WTC11 (cell line): ENCODE data around the gene PLD1. TPM values are rescaled to one million over a fixed set of nuclear protein-coding genes. Genes with fewer than 3 reads are reported as not detected.

Experiments used
- ATAC-seq: fragments of 200-7000 bp; cut with Tn5 transposase; 2 replicates; pipeline ENCODE4 v1.10.0; 2021; ENCODE audit warnings: mild to moderate bottlenecking, moderate library complexity
- CTCF ChIA-PET: fragments of 300-600 bp; sonication (Branson Sonifier 250); formaldehyde crosslinking; loops from one replicate; lab custom pipeline; 2021; ENCODE audit warnings: antibody characterized with exemption; lab: Charles Lee
- POLR2A ChIA-PET: fragments of 350-600 bp; sonication (Branson Sonifier 250); formaldehyde crosslinking; loops from one replicate; lab custom pipeline; 2021; ENCODE audit warnings: antibody characterized with exemption; lab: Charles Lee
- DNase-seq: peaks from one replicate; pipeline ENCODE4 v3.0.0; 2021; ENCODE audit warnings: low spot score
- H3K27ac Mint-ChIP-seq: 2 replicates; pipeline ENCODE4 v1.8.0; 2021; ENCODE audit warnings: mixed read lengths
- H3K27me3 Mint-ChIP-seq: 2 replicates; pipeline ENCODE4 v1.8.0; 2021; ENCODE audit warnings: low read depth, mild to moderate bottlenecking, moderate library complexity, mixed read lengths
- H3K36me3 Mint-ChIP-seq: 2 replicates; pipeline ENCODE4 v1.8.0; 2021; ENCODE audit warnings: mixed read lengths
- H3K4me1 Mint-ChIP-seq: 2 replicates; pipeline ENCODE4 v1.8.0; 2022; ENCODE audit warnings: mixed read lengths
- H3K4me3 Mint-ChIP-seq: 2 replicates; pipeline ENCODE4 v1.8.0; 2021; ENCODE audit warnings: mild to moderate bottlenecking, moderate library complexity, mixed read lengths
- H3K9me3 Mint-ChIP-seq: 2 replicates; pipeline ENCODE4 v1.8.0; 2021; ENCODE audit warnings: mixed read lengths
- HMGA2 ChIP-seq: fragments of 250-450 bp; sonication (Bioruptor Pico); IDR thresholded peaks from 2 replicates; pipeline ENCODE4 v1.4.0; 2021; ENCODE audit warnings: mild to moderate bottlenecking, moderate library complexity
- MYBL2 ChIP-seq: sonication (generic); formaldehyde crosslinking; IDR thresholded peaks from 2 replicates; pipeline ENCODE4 v1.8.1; 2023; ENCODE audit warnings: mild to moderate bottlenecking, moderate library complexity, missing genetic modification reagents
- NFATC4 ChIP-seq: fragments of 250-450 bp; sonication (Bioruptor Pico); IDR thresholded peaks from 2 replicates; pipeline ENCODE4 v1.9.0; 2021; ENCODE audit warnings: mild to moderate bottlenecking
- NFE2L1 ChIP-seq: sonication (generic); formaldehyde crosslinking; IDR thresholded peaks from 2 replicates; pipeline ENCODE4 v1.8.1; 2023; ENCODE audit warnings: missing genetic modification reagents
- NR1H2 ChIP-seq: sonication (generic); formaldehyde crosslinking; IDR thresholded peaks from 2 replicates; pipeline ENCODE4 v1.9.0; 2021; ENCODE audit warnings: mild to moderate bottlenecking, moderate library complexity, missing genetic modification reagents
- RORB ChIP-seq: fragments of 250-450 bp; sonication (Bioruptor Pico); IDR thresholded peaks from 2 replicates; pipeline ENCODE4 v1.9.0; 2021; ENCODE audit warnings: mild to moderate bottlenecking
- ZNF121 ChIP-seq: sonication (generic); formaldehyde crosslinking; IDR thresholded peaks from 2 replicates; pipeline ENCODE4 v1.8.0; 2023; ENCODE audit warnings: missing genetic modification reagents
- ZNF138 ChIP-seq: sonication (generic); formaldehyde crosslinking; conservative IDR thresholded peaks from 2 replicates; pipeline ENCODE4 v1.8.1; 2022; ENCODE audit warnings: mild to moderate bottlenecking, moderate library complexity, missing genetic modification reagents
- ZNF263 ChIP-seq: sonication (generic); formaldehyde crosslinking; IDR thresholded peaks from 2 replicates; pipeline ENCODE4 v1.8.1; 2022; ENCODE audit warnings: low read depth, mild to moderate bottlenecking, moderate library complexity, missing genetic modification reagents
- ZNF317 ChIP-seq: sonication (generic); formaldehyde crosslinking; IDR thresholded peaks from 2 replicates; pipeline ENCODE4 v1.8.1; 2023; ENCODE audit warnings: low read depth, mild to moderate bottlenecking, moderate library complexity, missing genetic modification reagents, borderline replicate concordance
- ZNF671 ChIP-seq: fragments of 250-450 bp; sonication (Bioruptor Pico); IDR thresholded peaks from 2 replicates; pipeline ENCODE4 v1.8.0; 2021; ENCODE audit warnings: mild to moderate bottlenecking
- total RNA-seq: library from RNA; stranded (reverse); gene quantifications from 3 replicates; pipeline ENCODE4 v1.2.3, GENCODE V29; 2021
- TF ChIP-seq, protein P1 (sequence below): fragments of 250-450 bp; sonication (Bioruptor Pico); IDR thresholded peaks from 2 replicates; pipeline ENCODE4 v2.1.2; 2022; ENCODE audit warnings: mild to moderate bottlenecking, moderate library complexity
- TF ChIP-seq, protein P2 (sequence below): fragments of 200-600 bp; IDR thresholded peaks from 2 replicates; pipeline ENCODE4 v1.8.0; 2022; ENCODE audit warnings: antibody characterized with exemption
- TF ChIP-seq, protein P3 (sequence below): sonication (generic); formaldehyde crosslinking; IDR thresholded peaks from 2 replicates; pipeline ENCODE4 v1.8.0; 2022; ENCODE audit warnings: missing genetic modification reagents
- TF ChIP-seq, protein P4 (sequence below): sonication (generic); formaldehyde crosslinking; IDR thresholded peaks from 2 replicates; pipeline ENCODE4 v1.8.1; 2023; ENCODE audit warnings: mild to moderate bottlenecking, missing genetic modification reagents
- TF ChIP-seq, protein P5 (sequence below): fragments of 250-450 bp; sonication (Bioruptor Pico); IDR thresholded peaks from 2 replicates; pipeline ENCODE4 v1.9.0; 2021; ENCODE audit warnings: mild to moderate bottlenecking, borderline replicate concordance
- TF ChIP-seq, protein P6 (sequence below): sonication (generic); formaldehyde crosslinking; IDR thresholded peaks from 2 replicates; pipeline ENCODE4 v1.8.0; 2022; ENCODE audit warnings: mild to moderate bottlenecking, missing genetic modification reagents
- TF ChIP-seq, protein P7 (sequence below): sonication (generic); formaldehyde crosslinking; IDR thresholded peaks from 2 replicates; pipeline ENCODE4 v1.8.0; 2023; ENCODE audit warnings: mild to moderate bottlenecking, missing genetic modification reagents

The PLD1 gene
- total RNA-seq, 1 experiment from 2014 or later = 4.0 TPM

DNA sequence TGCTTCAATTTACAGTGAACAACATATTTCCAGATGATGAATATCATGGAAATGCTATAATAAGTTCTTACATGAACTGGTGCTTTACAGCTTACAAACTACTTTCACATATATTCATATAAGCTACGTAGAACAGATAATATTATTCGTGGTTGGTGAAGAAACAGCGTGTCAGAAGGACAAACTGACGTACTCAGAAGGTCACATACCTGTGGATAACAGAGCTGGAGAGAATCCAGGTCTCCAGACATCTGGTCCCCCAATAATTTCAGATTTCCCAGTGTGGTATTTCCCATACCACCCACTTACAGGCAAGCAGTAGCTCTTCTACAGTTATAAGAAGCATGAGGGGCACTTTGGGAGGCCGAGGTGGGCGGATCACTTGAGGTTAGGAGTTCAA, 156.6 kb downstream of the PLD1 start:
- H3K9me3 Mint-ChIP-seq = peaks cover 6% of the 10 kb centered on the region; the same call in 1 of the 2 replicates
- TF ChIP-seq, protein P1, sequence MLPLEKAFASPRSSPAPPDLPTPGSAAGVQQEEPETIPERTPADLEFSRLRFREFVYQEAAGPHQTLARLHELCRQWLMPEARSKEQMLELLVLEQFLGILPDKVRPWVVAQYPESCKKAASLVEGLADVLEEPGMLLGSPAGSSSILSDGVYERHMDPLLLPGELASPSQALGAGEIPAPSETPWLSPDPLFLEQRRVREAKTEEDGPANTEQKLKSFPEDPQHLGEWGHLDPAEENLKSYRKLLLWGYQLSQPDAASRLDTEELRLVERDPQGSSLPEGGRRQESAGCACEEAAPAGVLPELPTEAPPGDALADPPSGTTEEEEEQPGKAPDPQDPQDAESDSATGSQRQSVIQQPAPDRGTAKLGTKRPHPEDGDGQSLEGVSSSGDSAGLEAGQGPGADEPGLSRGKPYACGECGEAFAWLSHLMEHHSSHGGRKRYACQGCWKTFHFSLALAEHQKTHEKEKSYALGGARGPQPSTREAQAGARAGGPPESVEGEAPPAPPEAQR (CRISPR knock-in tag) = no peak
- no peak for TF ChIP-seq HMGA2
- TF ChIP-seq, protein P2, sequence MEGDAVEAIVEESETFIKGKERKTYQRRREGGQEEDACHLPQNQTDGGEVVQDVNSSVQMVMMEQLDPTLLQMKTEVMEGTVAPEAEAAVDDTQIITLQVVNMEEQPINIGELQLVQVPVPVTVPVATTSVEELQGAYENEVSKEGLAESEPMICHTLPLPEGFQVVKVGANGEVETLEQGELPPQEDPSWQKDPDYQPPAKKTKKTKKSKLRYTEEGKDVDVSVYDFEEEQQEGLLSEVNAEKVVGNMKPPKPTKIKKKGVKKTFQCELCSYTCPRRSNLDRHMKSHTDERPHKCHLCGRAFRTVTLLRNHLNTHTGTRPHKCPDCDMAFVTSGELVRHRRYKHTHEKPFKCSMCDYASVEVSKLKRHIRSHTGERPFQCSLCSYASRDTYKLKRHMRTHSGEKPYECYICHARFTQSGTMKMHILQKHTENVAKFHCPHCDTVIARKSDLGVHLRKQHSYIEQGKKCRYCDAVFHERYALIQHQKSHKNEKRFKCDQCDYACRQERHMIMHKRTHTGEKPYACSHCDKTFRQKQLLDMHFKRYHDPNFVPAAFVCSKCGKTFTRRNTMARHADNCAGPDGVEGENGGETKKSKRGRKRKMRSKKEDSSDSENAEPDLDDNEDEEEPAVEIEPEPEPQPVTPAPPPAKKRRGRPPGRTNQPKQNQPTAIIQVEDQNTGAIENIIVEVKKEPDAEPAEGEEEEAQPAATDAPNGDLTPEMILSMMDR = no peak
- TF ChIP-seq, protein P3, sequence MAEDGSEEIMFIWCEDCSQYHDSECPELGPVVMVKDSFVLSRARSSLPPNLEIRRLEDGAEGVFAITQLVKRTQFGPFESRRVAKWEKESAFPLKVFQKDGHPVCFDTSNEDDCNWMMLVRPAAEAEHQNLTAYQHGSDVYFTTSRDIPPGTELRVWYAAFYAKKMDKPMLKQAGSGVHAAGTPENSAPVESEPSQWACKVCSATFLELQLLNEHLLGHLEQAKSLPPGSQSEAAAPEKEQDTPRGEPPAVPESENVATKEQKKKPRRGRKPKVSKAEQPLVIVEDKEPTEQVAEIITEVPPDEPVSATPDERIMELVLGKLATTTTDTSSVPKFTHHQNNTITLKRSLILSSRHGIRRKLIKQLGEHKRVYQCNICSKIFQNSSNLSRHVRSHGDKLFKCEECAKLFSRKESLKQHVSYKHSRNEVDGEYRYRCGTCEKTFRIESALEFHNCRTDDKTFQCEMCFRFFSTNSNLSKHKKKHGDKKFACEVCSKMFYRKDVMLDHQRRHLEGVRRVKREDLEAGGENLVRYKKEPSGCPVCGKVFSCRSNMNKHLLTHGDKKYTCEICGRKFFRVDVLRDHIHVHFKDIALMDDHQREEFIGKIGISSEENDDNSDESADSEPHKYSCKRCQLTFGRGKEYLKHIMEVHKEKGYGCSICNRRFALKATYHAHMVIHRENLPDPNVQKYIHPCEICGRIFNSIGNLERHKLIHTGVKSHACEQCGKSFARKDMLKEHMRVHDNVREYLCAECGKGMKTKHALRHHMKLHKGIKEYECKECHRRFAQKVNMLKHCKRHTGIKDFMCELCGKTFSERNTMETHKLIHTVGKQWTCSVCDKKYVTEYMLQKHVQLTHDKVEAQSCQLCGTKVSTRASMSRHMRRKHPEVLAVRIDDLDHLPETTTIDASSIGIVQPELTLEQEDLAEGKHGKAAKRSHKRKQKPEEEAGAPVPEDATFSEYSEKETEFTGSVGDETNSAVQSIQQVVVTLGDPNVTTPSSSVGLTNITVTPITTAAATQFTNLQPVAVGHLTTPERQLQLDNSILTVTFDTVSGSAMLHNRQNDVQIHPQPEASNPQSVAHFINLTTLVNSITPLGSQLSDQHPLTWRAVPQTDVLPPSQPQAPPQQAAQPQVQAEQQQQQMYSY (CRISPR knock-in tag) = no peak
- no peak for TF ChIP-seq NFATC4
- no peak for TF ChIP-seq NR1H2 (CRISPR knock-in tag)
- TF ChIP-seq NFE2L1 (CRISPR knock-in tag) = no peak
- TF ChIP-seq, protein P4, sequence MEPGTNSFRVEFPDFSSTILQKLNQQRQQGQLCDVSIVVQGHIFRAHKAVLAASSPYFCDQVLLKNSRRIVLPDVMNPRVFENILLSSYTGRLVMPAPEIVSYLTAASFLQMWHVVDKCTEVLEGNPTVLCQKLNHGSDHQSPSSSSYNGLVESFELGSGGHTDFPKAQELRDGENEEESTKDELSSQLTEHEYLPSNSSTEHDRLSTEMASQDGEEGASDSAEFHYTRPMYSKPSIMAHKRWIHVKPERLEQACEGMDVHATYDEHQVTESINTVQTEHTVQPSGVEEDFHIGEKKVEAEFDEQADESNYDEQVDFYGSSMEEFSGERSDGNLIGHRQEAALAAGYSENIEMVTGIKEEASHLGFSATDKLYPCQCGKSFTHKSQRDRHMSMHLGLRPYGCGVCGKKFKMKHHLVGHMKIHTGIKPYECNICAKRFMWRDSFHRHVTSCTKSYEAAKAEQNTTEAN (CRISPR knock-in tag) = no peak
- TF ChIP-seq ZNF317 (CRISPR knock-in tag) = no peak
- no peak for TF ChIP-seq MYBL2
- TF ChIP-seq ZNF671 (CRISPR knock-in tag) = no peak
- TF ChIP-seq ZNF121 (CRISPR knock-in tag) = no peak
- TF ChIP-seq, protein P5, sequence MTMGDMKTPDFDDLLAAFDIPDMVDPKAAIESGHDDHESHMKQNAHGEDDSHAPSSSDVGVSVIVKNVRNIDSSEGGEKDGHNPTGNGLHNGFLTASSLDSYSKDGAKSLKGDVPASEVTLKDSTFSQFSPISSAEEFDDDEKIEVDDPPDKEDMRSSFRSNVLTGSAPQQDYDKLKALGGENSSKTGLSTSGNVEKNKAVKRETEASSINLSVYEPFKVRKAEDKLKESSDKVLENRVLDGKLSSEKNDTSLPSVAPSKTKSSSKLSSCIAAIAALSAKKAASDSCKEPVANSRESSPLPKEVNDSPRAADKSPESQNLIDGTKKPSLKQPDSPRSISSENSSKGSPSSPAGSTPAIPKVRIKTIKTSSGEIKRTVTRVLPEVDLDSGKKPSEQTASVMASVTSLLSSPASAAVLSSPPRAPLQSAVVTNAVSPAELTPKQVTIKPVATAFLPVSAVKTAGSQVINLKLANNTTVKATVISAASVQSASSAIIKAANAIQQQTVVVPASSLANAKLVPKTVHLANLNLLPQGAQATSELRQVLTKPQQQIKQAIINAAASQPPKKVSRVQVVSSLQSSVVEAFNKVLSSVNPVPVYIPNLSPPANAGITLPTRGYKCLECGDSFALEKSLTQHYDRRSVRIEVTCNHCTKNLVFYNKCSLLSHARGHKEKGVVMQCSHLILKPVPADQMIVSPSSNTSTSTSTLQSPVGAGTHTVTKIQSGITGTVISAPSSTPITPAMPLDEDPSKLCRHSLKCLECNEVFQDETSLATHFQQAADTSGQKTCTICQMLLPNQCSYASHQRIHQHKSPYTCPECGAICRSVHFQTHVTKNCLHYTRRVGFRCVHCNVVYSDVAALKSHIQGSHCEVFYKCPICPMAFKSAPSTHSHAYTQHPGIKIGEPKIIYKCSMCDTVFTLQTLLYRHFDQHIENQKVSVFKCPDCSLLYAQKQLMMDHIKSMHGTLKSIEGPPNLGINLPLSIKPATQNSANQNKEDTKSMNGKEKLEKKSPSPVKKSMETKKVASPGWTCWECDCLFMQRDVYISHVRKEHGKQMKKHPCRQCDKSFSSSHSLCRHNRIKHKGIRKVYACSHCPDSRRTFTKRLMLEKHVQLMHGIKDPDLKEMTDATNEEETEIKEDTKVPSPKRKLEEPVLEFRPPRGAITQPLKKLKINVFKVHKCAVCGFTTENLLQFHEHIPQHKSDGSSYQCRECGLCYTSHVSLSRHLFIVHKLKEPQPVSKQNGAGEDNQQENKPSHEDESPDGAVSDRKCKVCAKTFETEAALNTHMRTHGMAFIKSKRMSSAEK = no peak
- no peaks in the 10 kb centered on the region for H3K36me3 Mint-ChIP-seq
- no peak overlapping the region for H3K27ac Mint-ChIP-seq
- POLR2A ChIA-PET = interaction anchor here (0.6 kb wide), 1 partner anchor 806 kb away, joined by 4 read pairs; no protein-coding TSS in a partner anchor
- H3K4me3 Mint-ChIP-seq = no peak overlapping the region
- no peaks in the 10 kb centered on the region for H3K27me3 Mint-ChIP-seq
- no peaks in the 10 kb centered on the region for H3K4me1 Mint-ChIP-seq
- ATAC-seq (no peak), DNase-seq (no peak)
- CTCF ChIA-PET = interaction anchor here (1.2 to 1.3 kb wide), 2 partner anchors 40 to 117 kb away, joined by 3 to 5 read pairs; no protein-coding TSS in a partner anchor

DNA sequence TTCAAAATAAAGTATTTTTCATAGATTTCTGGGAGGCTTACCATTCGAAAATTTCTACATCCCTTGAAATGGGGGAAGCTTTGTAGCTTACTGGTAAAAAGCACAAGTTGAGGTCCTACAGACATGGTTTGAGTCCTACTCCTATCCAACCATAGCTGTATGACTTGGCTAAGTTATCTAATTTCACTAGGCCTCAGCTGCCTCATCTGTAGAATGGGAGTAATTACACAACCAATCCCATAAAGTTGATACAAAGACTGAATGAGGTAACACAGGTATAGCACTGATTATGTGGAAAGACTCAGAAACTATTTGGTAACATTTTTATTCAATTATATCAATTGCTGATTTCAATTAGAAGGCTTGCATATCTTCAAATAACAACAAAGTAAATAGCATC, 157.4 kb downstream of the PLD1 start:
- ChIA-PET POLR2A (no interaction called here), CTCF (interaction anchor here (0.8 to 1.3 kb wide), 2 partner anchors 118 to 120 kb away, joined by 3 to 6 read pairs; no protein-coding TSS in a partner anchor)
- H3K4me1 Mint-ChIP-seq = no peaks in the 10 kb centered on the region
- ATAC-seq (no peak), DNase-seq (no peak)
- no peaks in the 10 kb centered on the region for H3K27me3 Mint-ChIP-seq
- H3K9me3 Mint-ChIP-seq = peaks cover 6% of the 10 kb centered on the region; the same call in 1 of the 2 replicates
- H3K27ac Mint-ChIP-seq = no peak overlapping the region
- no peak overlapping the region for H3K4me3 Mint-ChIP-seq
- H3K36me3 Mint-ChIP-seq = no peaks in the 10 kb centered on the region
- TF ChIP-seq ZNF263 (CRISPR knock-in tag) = no peak
- no peak for TF ChIP-seq RORB (CRISPR knock-in tag)
- no peak for TF ChIP-seq ZNF138 (CRISPR knock-in tag)
- TF ChIP-seq, protein P6, sequence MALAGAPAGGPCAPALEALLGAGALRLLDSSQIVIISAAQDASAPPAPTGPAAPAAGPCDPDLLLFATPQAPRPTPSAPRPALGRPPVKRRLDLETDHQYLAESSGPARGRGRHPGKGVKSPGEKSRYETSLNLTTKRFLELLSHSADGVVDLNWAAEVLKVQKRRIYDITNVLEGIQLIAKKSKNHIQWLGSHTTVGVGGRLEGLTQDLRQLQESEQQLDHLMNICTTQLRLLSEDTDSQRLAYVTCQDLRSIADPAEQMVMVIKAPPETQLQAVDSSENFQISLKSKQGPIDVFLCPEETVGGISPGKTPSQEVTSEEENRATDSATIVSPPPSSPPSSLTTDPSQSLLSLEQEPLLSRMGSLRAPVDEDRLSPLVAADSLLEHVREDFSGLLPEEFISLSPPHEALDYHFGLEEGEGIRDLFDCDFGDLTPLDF (CRISPR knock-in tag) = no peak
- no peak for TF ChIP-seq ZNF121 (CRISPR knock-in tag)
- TF ChIP-seq, protein P7, sequence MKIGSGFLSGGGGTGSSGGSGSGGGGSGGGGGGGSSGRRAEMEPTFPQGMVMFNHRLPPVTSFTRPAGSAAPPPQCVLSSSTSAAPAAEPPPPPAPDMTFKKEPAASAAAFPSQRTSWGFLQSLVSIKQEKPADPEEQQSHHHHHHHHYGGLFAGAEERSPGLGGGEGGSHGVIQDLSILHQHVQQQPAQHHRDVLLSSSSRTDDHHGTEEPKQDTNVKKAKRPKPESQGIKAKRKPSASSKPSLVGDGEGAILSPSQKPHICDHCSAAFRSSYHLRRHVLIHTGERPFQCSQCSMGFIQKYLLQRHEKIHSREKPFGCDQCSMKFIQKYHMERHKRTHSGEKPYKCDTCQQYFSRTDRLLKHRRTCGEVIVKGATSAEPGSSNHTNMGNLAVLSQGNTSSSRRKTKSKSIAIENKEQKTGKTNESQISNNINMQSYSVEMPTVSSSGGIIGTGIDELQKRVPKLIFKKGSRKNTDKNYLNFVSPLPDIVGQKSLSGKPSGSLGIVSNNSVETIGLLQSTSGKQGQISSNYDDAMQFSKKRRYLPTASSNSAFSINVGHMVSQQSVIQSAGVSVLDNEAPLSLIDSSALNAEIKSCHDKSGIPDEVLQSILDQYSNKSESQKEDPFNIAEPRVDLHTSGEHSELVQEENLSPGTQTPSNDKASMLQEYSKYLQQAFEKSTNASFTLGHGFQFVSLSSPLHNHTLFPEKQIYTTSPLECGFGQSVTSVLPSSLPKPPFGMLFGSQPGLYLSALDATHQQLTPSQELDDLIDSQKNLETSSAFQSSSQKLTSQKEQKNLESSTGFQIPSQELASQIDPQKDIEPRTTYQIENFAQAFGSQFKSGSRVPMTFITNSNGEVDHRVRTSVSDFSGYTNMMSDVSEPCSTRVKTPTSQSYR (CRISPR knock-in tag) = no peak
